ENCODE data around the gene NXPH1. TPM values are rescaled to one million over a fixed set of nuclear protein-coding genes. Genes with fewer than 3 reads are reported as not detected.

The NXPH1 gene
- total and polyA plus RNA-seq, 2 experiments from 2014 or later = 0.45 to 3.0 TPM

DNA sequence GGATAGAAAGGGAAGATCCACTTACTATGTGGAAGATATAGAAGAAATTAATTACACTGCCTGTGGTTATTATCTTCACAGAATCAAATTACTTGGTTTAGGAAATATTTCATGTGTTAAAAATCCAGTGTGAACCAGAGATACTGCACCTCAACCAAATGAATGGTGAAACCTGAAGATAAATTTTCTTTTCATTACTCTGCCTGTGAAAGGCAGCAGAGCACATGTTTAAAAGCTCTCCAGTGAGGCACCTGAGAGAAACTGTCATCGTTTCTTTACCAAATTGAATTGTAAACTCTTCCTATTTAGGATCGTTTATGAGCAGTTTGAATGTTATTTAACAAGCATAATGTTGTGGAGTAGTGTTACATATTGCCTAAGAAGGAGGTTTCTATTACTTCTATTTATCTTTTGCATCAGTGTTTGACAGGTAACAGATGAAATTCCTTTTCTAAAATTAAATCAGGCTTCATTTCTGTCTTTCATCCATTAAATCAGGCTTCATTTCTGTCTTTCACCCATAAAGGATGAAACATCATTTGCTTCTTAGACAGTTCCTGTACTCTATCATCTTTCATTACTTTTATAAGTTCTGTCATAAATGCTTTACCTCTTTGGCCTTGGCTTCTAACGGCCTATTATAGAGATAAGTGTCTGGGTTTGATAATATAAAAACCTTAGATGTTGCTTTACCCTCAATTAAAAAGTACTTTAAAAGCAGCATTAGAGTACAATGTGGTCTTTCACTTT, 266.6 kb downstream of the NXPH1 start:
- H3K9me2 ChIP-seq (ENCODE audit: insufficient read depth) = no peaks in the 10 kb centered on the region
- no peak overlapping the region for H3K4me2 ChIP-seq
- no peaks in the 10 kb centered on the region for H3K79me2 ChIP-seq (replicated peaks; ENCODE audit: insufficient read depth)
- H3F3A ChIP-seq (replicated peaks; ENCODE audit: low read depth) = no peaks in the 10 kb centered on the region
- H3K27me3 Mint-ChIP-seq (ENCODE audit: insufficient read depth, low read depth, poor library complexity) = no peaks in the 10 kb centered on the region
- H3K9me3 Mint-ChIP-seq = no peaks in the 10 kb centered on the region
- ATAC-seq = no peak
- H3K27me3 ChIP-seq (ENCODE audit: insufficient read depth) = no peaks in the 10 kb centered on the region
- H3K4me1 ChIP-seq (ENCODE audit: insufficient read depth) = no peaks in the 10 kb centered on the region
- TF ChIP-seq, protein P1, sequence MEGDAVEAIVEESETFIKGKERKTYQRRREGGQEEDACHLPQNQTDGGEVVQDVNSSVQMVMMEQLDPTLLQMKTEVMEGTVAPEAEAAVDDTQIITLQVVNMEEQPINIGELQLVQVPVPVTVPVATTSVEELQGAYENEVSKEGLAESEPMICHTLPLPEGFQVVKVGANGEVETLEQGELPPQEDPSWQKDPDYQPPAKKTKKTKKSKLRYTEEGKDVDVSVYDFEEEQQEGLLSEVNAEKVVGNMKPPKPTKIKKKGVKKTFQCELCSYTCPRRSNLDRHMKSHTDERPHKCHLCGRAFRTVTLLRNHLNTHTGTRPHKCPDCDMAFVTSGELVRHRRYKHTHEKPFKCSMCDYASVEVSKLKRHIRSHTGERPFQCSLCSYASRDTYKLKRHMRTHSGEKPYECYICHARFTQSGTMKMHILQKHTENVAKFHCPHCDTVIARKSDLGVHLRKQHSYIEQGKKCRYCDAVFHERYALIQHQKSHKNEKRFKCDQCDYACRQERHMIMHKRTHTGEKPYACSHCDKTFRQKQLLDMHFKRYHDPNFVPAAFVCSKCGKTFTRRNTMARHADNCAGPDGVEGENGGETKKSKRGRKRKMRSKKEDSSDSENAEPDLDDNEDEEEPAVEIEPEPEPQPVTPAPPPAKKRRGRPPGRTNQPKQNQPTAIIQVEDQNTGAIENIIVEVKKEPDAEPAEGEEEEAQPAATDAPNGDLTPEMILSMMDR (conservative IDR thresholded peaks at IDR 0.05; ENCODE audit: low read depth in 2 of 2) = no peak
- TF ChIP-seq POLR2AphosphoS5 (IDR thresholded peaks at IDR 0.05; ENCODE audit: low read depth) (no peak), NANOG (IDR thresholded peaks at IDR 0.05; ENCODE audit: borderline replicate concordance) (no peak), ZNF331 (CRISPR knock-in tag; IDR thresholded peaks at IDR 0.05; ENCODE audit: low read depth) (no peak), CREB1 (CRISPR knock-in tag; IDR thresholded peaks at IDR 0.05; ENCODE audit: low read depth) (no peak)
- TF ChIP-seq, protein P2, sequence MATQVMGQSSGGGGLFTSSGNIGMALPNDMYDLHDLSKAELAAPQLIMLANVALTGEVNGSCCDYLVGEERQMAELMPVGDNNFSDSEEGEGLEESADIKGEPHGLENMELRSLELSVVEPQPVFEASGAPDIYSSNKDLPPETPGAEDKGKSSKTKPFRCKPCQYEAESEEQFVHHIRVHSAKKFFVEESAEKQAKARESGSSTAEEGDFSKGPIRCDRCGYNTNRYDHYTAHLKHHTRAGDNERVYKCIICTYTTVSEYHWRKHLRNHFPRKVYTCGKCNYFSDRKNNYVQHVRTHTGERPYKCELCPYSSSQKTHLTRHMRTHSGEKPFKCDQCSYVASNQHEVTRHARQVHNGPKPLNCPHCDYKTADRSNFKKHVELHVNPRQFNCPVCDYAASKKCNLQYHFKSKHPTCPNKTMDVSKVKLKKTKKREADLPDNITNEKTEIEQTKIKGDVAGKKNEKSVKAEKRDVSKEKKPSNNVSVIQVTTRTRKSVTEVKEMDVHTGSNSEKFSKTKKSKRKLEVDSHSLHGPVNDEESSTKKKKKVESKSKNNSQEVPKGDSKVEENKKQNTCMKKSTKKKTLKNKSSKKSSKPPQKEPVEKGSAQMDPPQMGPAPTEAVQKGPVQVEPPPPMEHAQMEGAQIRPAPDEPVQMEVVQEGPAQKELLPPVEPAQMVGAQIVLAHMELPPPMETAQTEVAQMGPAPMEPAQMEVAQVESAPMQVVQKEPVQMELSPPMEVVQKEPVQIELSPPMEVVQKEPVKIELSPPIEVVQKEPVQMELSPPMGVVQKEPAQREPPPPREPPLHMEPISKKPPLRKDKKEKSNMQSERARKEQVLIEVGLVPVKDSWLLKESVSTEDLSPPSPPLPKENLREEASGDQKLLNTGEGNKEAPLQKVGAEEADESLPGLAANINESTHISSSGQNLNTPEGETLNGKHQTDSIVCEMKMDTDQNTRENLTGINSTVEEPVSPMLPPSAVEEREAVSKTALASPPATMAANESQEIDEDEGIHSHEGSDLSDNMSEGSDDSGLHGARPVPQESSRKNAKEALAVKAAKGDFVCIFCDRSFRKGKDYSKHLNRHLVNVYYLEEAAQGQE (IDR thresholded peaks at IDR 0.05; ENCODE audit: unreplicated experiment) = no peak
- TF ChIP-seq, protein P3, sequence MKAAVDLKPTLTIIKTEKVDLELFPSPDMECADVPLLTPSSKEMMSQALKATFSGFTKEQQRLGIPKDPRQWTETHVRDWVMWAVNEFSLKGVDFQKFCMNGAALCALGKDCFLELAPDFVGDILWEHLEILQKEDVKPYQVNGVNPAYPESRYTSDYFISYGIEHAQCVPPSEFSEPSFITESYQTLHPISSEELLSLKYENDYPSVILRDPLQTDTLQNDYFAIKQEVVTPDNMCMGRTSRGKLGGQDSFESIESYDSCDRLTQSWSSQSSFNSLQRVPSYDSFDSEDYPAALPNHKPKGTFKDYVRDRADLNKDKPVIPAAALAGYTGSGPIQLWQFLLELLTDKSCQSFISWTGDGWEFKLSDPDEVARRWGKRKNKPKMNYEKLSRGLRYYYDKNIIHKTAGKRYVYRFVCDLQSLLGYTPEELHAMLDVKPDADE (IDR thresholded peaks at IDR 0.05) = no peak
- no peak overlapping the region for H2AFZ ChIP-seq
- no peak overlapping the region for H3K4me3 ChIP-seq
- H3K4me3 Mint-ChIP-seq = no peak overlapping the region
- H4K20me1 ChIP-seq (replicated peaks; ENCODE audit: insufficient read depth) = no peaks in the 10 kb centered on the region
- no peak overlapping the region for H3K27ac ChIP-seq (ENCODE audit: low read depth)
- no peaks in the 10 kb centered on the region for H3K36me3 ChIP-seq (ENCODE audit: insufficient read depth)
- DNase-seq (ENCODE audit: low spot score) = no peak
- no peak overlapping the region for H3K27ac Mint-ChIP-seq
- H3K36me3 Mint-ChIP-seq (ENCODE audit: low read depth) = no peaks in the 10 kb centered on the region
- H3K4me1 Mint-ChIP-seq = peaks cover 9% of the 10 kb centered on the region; the same call in 2 of the 3 replicates

DNA sequence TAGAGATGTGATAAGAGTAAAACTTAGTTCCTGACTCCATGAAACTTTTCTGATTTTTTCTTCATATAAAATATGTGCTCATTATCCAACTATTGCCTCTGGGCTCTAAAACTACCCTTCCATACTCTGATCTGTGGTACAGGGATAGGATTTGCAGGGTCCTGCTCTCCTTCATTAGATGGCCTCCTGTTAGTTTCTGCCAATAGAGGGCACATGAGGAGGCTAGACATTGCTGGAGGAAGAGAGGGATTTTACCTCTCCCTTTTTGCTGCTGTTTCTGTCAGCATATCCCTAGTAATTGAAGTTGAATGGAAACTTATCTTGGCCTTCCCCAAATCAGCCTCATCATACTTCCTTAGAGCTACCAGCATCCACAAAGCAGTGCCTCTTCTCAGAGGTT, 269.4 kb downstream of the NXPH1 start:
- peak; percentile 85 for ATAC-seq
- Histone ChIP-seq H3K9me2 (ENCODE audit: insufficient read depth) (no peaks in the 10 kb centered on the region), H3K4me3 (no peak overlapping the region), H3K27me3 (ENCODE audit: insufficient read depth) (no peaks in the 10 kb centered on the region), H3K27ac (ENCODE audit: low read depth) (no peak overlapping the region), H2AFZ (0 out of 2 replicates have a peak overlapping the region, but pooled peaks have one; percentile 18), H3K4me1 (ENCODE audit: insufficient read depth) (no peaks in the 10 kb centered on the region), H3F3A (replicated peaks; ENCODE audit: low read depth) (no peaks in the 10 kb centered on the region), H3K36me3 (ENCODE audit: insufficient read depth) (no peaks in the 10 kb centered on the region), H3K79me2 (replicated peaks; ENCODE audit: insufficient read depth) (no peaks in the 10 kb centered on the region), H3K4me2 (no peak overlapping the region), H4K20me1 (replicated peaks; ENCODE audit: insufficient read depth) (no peaks in the 10 kb centered on the region)
- peaks cover 9% of the 10 kb centered on the region; the same call in 2 of the 3 replicates for H3K4me1 Mint-ChIP-seq
- H3K27me3 Mint-ChIP-seq (ENCODE audit: insufficient read depth, low read depth, poor library complexity) = no peaks in the 10 kb centered on the region
- no peaks in the 10 kb centered on the region for H3K9me3 Mint-ChIP-seq
- TF ChIP-seq ZNF114 (CRISPR knock-in tag; IDR thresholded peaks at IDR 0.05) (no peak), NANOG (IDR thresholded peaks at IDR 0.05; ENCODE audit: borderline replicate concordance) (no peak), EZH2 (IDR thresholded peaks at IDR 0.05; ENCODE audit: low read depth, unreplicated experiment) (no peak), STAT1 (IDR thresholded peaks at IDR 0.05; ENCODE audit: unreplicated experiment) (no peak)
- TF ChIP-seq, protein P3 (IDR thresholded peaks at IDR 0.05) = no peak
- TF ChIP-seq, protein P1 (conservative IDR thresholded peaks at IDR 0.05; ENCODE audit: low read depth in 2 of 2) = peak; percentile 43 to 66
- H3K27ac Mint-ChIP-seq = no peak overlapping the region
- peak; percentile 41 for DNase-seq (ENCODE audit: low spot score)
- H3K4me3 Mint-ChIP-seq = no peak overlapping the region
- no peaks in the 10 kb centered on the region for H3K36me3 Mint-ChIP-seq (ENCODE audit: low read depth)
